NCI-H2107 treated with DMSO at 0.1 percent for 48 hours (cell line): ENCODE results near the gene CYB561D2.

Experiments used
- DNase-seq: peaks from one replicate; lab custom pipeline; 2025; ENCODE audit not compliant: unreplicated experiment; lab: John Stamatoyannopoulos, UW

CYB561D2 gene

GRCh38 chr3:50364573-50365079 is 14.0 kb downstream of the CYB561D2 start:
- no peak for DNase-seq

GRCh38 chr3:50365080-50365841 is 14.6 kb downstream of the CYB561D2 start:
- DNase-seq = no peak

GRCh38 chr3:50365842-50366220 is 15.2 kb downstream of the CYB561D2 start:
- no peak for DNase-seq

- no peak for DNase-seq
Measured at GRCh38 chr3:50369012-50369670, 18.5 kb downstream of the CYB561D2 start.

- peak; percentile 48 for DNase-seq
Measured at GRCh38 chr3:50370594-50370993, 19.9 kb downstream of the CYB561D2 start.

- DNase-seq = no peak
Measured at GRCh38 chr3:50371133-50371685, 20.5 kb downstream of the CYB561D2 start.

- no peak for DNase-seq
Measured at GRCh38 chr3:50372349-50372748, 21.7 kb downstream of the CYB561D2 start.

- no peak for DNase-seq
Measured at GRCh38 chr3:50373146-50374051, 22.7 kb downstream of the CYB561D2 start.

GRCh38 chr3:50374363-50375257 is 23.9 kb downstream of the CYB561D2 start:
- DNase-seq = no peak

GRCh38 chr3:50375258-50375931 is 24.7 kb downstream of the CYB561D2 start:
- no peak for DNase-seq

- DNase-seq = no peak
Measured at GRCh38 chr3:50378024-50378423, 27.4 kb downstream of the CYB561D2 start.

GRCh38 chr3:50378757-50379156 is 28.1 kb downstream of the CYB561D2 start:
- no peak for DNase-seq

GRCh38 chr3:50380405-50381085 is 29.9 kb downstream of the CYB561D2 start:
- peak; percentile 28 for DNase-seq

GRCh38 chr3:50381383-50381782 is 30.7 kb downstream of the CYB561D2 start:
- peak; percentile 87 for DNase-seq

- DNase-seq = no peak
Measured at GRCh38 chr3:50382722-50383121, 32.1 kb downstream of the CYB561D2 start.

- no peak for DNase-seq
Measured at GRCh38 chr3:50383750-50384149, 33.1 kb downstream of the CYB561D2 start.

GRCh38 chr3:50385754-50386153 is 35.1 kb downstream of the CYB561D2 start:
- no peak for DNase-seq

GRCh38 chr3:50388016-50388719 is 37.5 kb downstream of the CYB561D2 start:
- DNase-seq = no peak
